Right lobe of liver (tissue), 6 donors: ENCODE measurements around the gene B3GALT6. TPM values are rescaled to one million over a fixed set of nuclear protein-coding genes. Genes with fewer than 3 reads are reported as not detected.

Source experiments
- ATAC-seq, 4 donors: fragments of 200-7000 bp; cut with Tn5 transposase; one replicate each; pipeline ENCODE4 v1.9.1; 2020; ENCODE audit warnings: mild to moderate bottlenecking in 4 of 4, moderate library complexity in 4 of 4
- DNase-seq, 3 donors: peaks; one replicate each; pipeline ENCODE4 v3.0.0-alpha.2; 2020
- H3K27ac ChIP-seq, 3 donors: fragments of 200-600 bp; one replicate each; pipeline ENCODE4 v1.8.0; 2022
- H3K27me3 ChIP-seq, 2 donors: fragments of 200-600 bp; one replicate each; pipeline ENCODE4 v1.8.0; 2022
- H3K36me3 ChIP-seq, 4 donors: fragments of 200-600 bp; sonication (generic) in 1 of 4; one replicate each; pipeline versions ENCODE4 v1.5.1 to v1.8.0; 2017 to 2022; ENCODE audit warnings: control low read depth in 1 of 4
- H3K4me1 ChIP-seq, 4 donors: fragments of 200-600 bp; sonication (generic) in 1 of 4; one replicate each; pipeline versions ENCODE4 v1.5.1 to v1.8.0; 2017 to 2022; ENCODE audit warnings: control low read depth in 1 of 4
- H3K4me3 ChIP-seq, 3 donors: fragments of 200-600 bp; one replicate each; pipeline ENCODE4 v1.8.0; 2022
- H3K9me3 ChIP-seq, 4 donors: fragments of 200-600 bp; sonication (generic) in 1 of 4; one replicate each; pipeline versions ENCODE4 v1.5.1 to v1.8.0; 2017 to 2022; ENCODE audit warnings: control low read depth in 1 of 4
- POLR2A ChIP-seq: fragments of 450-650 bp; IDR thresholded peaks from one replicate; pipeline ENCODE4 v1.6.1; 2017; ENCODE audit warnings: antibody characterized with exemption, mild to moderate bottlenecking
- WGBS: methylation state at CpG from one replicate; pipeline ENCODE4 v1.1.6; 2018; ENCODE audit warnings: low coverage, low lambda C conversion rate; ENCODE audit not compliant: insufficient coverage; ENCODE audit errors: missing lambda C conversion rate; 5-methylcytosine and 5-hydroxymethylcytosine counted together
- intact Hi-C, 2 donors: fragments of 100-400 bp; cut with DNase I; formaldehyde crosslinking; loops; one replicate each; pipeline versions ENCODE4 v1.11.2 to v1.14.1; 2022
- total RNA-seq, 6 experiments: library from RNA; depleted of rRNA in 2 of 6; stranded (reverse); fragments of >200 nt in 2 of 6; fragmentation: NEBNext Ultra II Directional in 3 of 6; extraction: Animal tissue kit (Norgen Biotek cat#: 25700) in 3 of 6; gene quantifications; one replicate each; pipeline versions ENCODE4 v1.1.0 to v1.2.4, GENCODE V29; 2016 to 2023
- TF ChIP-seq, protein P1 (sequence below), 4 donors: fragments of 200-600 bp in 3 of 4; fragments of 450-650 bp in 1 of 4; IDR thresholded peaks; one replicate each; pipeline versions ENCODE4 v1.5.1 to v1.8.0; 2016 to 2022; ENCODE audit warnings: antibody characterized with exemption in 4 of 4, mild to moderate bottlenecking in 2 of 4
- donor health status: DM: no; HTN: yes; CAD: no.
- donor health status: DM: no; HTN: no; CAD: no.
- donor health status: DM: no; HTN: no; CAD: no.
- donor health status: DM: no; HTN: yes; CAD: no.
- donor health status: DM: no; HTN: yes; CAD: no.

B3GALT6 gene
- total RNA-seq, 6 experiments from 2014 or later, result 6.3 to 14.3 (median 7.8) TPM

DNA sequence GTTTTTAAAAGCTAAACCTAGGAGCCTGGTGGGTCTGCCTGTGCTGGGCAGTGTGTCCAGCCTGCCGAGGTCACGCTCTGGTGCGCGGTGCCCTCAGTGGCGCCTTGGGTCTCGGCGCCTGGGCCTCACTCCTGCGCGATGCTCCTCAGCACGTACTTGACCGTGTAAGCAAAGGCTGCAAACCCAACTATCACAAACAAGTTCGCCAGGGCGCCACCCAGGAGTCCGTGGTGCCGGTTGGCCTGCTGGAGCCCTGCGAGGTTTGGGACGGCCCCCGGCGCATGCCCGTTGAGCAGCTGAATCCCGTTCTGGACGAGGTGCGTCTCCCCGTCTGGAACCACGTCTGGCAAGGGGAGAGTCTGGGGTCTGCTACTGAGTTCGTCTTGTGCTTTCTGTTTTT lies 23.0 kb downstream of the B3GALT6 start:
- H3K27ac ChIP-seq, result no peak overlapping the region
- no peaks in the 10 kb centered on the region for H3K4me1 ChIP-seq
- no peak for TF ChIP-seq POLR2A
- TF ChIP-seq, protein P1, sequence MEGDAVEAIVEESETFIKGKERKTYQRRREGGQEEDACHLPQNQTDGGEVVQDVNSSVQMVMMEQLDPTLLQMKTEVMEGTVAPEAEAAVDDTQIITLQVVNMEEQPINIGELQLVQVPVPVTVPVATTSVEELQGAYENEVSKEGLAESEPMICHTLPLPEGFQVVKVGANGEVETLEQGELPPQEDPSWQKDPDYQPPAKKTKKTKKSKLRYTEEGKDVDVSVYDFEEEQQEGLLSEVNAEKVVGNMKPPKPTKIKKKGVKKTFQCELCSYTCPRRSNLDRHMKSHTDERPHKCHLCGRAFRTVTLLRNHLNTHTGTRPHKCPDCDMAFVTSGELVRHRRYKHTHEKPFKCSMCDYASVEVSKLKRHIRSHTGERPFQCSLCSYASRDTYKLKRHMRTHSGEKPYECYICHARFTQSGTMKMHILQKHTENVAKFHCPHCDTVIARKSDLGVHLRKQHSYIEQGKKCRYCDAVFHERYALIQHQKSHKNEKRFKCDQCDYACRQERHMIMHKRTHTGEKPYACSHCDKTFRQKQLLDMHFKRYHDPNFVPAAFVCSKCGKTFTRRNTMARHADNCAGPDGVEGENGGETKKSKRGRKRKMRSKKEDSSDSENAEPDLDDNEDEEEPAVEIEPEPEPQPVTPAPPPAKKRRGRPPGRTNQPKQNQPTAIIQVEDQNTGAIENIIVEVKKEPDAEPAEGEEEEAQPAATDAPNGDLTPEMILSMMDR (IDR thresholded peaks at IDR 0.05), result no peak
- no peak for ATAC-seq
- no peaks in the 10 kb centered on the region for H3K27me3 ChIP-seq
- no peak overlapping the region for H3K4me3 ChIP-seq
- intact Hi-C loops, result no loop called here
- no peaks in the 10 kb centered on the region for H3K9me3 ChIP-seq
- H3K36me3 ChIP-seq, result peaks cover 0 to 34% (median 11%) of the 10 kb centered on the region in 4 donors
- WGBS, result 95% methylated on average over 11 of the region's 26 CpGs
- no peak for DNase-seq

DNA sequence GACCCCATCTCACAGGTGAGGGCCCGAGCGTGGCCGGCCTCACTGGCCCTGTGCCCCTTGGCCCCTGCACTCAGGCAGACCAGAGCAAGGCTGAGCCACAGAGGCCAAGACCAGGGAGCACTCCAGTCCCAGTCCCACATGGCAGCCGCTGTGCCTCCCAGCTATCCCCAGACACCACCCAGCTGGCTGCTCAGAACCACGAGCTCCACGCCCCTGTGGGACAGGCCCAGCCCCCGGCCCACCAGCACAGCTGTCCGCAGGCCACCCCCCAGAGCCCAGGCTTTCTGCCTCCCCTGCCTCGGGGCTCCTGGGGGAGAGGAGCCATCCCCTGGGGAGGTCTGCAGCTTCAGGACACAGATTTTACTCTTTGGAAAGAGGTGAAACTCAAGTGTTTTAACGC lies 23.6 kb downstream of the B3GALT6 start:
- TF ChIP-seq, protein P1 (IDR thresholded peaks at IDR 0.05), result no peak
- TF ChIP-seq POLR2A, result no peak
- no peaks in the 10 kb centered on the region for H3K9me3 ChIP-seq
- no peak overlapping the region for H3K27ac ChIP-seq
- DNase-seq, result peak in 2 of 3 donors; percentile 46 to 53
- intact Hi-C loops, result no loop called here
- H3K4me3 ChIP-seq, result no peak overlapping the region
- WGBS, result no CpG with 5 or more reads among the region's 10 CpGs
- H3K36me3 ChIP-seq, result peaks cover 0 to 34% (median 11%) of the 10 kb centered on the region in 4 donors
- no peak for ATAC-seq
- H3K4me1 ChIP-seq, result no peaks in the 10 kb centered on the region
- no peaks in the 10 kb centered on the region for H3K27me3 ChIP-seq

DNA sequence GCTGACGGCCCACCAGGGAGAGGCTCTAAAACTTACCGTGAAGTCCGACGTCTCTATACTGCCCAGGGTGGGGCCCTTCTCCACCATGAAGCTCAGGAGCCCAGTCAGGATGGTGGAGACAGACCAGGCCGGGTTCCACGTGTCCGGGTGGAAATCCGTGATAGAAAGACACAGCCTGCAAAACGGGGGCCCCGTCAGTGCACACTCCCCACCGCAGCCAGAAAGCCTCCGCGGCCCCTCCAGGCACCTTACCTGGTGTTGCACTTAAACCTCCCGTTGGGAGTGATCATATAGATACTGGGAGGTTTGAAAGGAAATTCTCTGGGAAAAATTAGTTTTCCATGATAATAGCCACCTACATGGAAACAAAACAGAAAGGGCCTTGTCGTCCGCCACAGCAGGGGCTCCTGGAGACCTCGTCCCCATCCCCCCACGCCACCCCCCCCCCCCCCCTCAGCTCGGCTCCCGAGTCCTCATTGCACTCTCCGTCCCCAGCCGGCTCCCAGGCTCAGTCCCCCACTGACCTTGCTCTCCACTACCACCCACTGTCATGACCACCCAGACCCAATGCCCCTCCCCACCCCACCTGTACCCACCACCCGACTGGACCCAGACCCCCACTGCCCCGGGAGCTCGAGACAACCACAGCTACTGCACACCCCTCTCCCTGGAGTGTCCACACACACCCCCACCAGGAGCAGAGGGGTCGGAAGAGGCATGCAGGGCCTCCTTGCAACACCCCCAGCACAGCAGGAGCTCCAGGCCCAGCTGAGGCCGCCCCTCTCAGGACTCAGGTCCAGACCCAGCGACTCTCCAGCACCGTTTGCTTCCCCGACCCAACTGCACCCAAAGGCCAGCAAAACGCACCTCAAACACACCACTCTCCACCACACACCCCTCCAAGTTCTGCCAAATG lies 25.2 kb downstream of the B3GALT6 start:
- no peak for TF ChIP-seq POLR2A
- TF ChIP-seq, protein P1 (IDR thresholded peaks at IDR 0.05), result no peak
- DNase-seq, result peak in 1 of 3 donors; percentile 45
- ATAC-seq, result no peak
- intact Hi-C loops, result no loop called here
- 92% methylated on average over 11 of the region's 31 CpGs for WGBS
- Histone ChIP-seq H3K27me3 (no peaks in the 10 kb centered on the region), H3K9me3 (no peaks in the 10 kb centered on the region), H3K4me1 (no peaks in the 10 kb centered on the region), H3K36me3 (peaks cover 0 to 44% (median 13%) of the 10 kb centered on the region in 4 donors), H3K4me3 (no peak overlapping the region), H3K27ac (no peak overlapping the region)

DNA sequence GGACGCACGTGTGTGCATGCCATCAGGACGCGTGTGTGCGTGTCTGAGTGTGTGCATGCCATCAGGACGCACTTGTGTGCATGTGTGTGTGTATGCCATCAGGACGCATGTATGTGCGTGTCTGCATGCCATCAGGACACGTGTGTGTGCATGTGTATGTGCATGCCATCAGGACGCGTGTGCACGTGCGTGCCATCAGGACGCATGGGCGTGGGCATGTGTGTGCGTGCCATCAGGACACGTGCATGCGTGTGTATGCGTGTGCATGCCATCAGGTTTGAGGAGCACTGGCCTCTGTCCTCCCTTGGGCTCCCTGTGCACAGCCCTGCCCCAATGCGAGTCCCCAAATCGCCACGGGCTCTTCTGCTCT lies 27.1 kb downstream of the B3GALT6 start:
- Histone ChIP-seq H3K36me3 (peaks cover 0 to 56% (median 16%) of the 10 kb centered on the region in 4 donors), H3K9me3 (no peaks in the 10 kb centered on the region), H3K4me3 (no peak overlapping the region), H3K4me1 (no peaks in the 10 kb centered on the region), H3K27ac (no peak overlapping the region), H3K27me3 (no peaks in the 10 kb centered on the region)
- ATAC-seq (no peak), DNase-seq (no peak)
- TF ChIP-seq, protein P1 (IDR thresholded peaks at IDR 0.05), result no peak
- no peak for TF ChIP-seq POLR2A
- no CpG with 5 or more reads among the region's 22 CpGs for WGBS
- intact Hi-C loops, result no loop called here
